Measurements from ENCODE around the gene ZNF772.

ZNF772 gene

GRCh38 chr19:57473646-57474045 is 3.7 kb downstream of the ZNF772 start:
- H3K36me3 ChIP-seq (replicated peaks; ENCODE audit: low read depth, low read length), result peaks cover 77% of the 10 kb centered on the region
- H3K9ac ChIP-seq (ENCODE audit: low read length), result no peak overlapping the region
- H3K4me2 ChIP-seq (ENCODE audit: low read length), result no peak overlapping the region
- H4K20me1 ChIP-seq (ENCODE audit: insufficient read depth, low read length), result no peaks in the 10 kb centered on the region
- H3K9me3 ChIP-seq (ENCODE audit: insufficient read depth, low read length), result peaks cover 49% of the 10 kb centered on the region
- no peaks in the 10 kb centered on the region for H3K27me3 ChIP-seq (ENCODE audit: low read depth, low read length)
- H3K27ac ChIP-seq (ENCODE audit: low read length), result no peak overlapping the region
- TF ChIP-seq CTCF (IDR thresholded peaks at IDR 0.05; ENCODE audit: low read depth, low read length) (no peak), EZH2phosphoT487 (IDR thresholded peaks at IDR 0.05; ENCODE audit: low read depth) (no peak)
- H3K4me1 ChIP-seq (ENCODE audit: low read length), result peaks cover 10% of the 10 kb centered on the region; the same call in 1 of the 2 replicates
- peaks cover 21% of the 10 kb centered on the region for H3K79me2 ChIP-seq (ENCODE audit: low read length)
- H2AFZ ChIP-seq (ENCODE audit: low read depth, low read length), result no peak overlapping the region
- no peak overlapping the region for H3K4me3 ChIP-seq (ENCODE audit: low read length)

- Histone ChIP-seq H3K4me3 (ENCODE audit: low read length) (no peak overlapping the region), H3K36me3 (replicated peaks; ENCODE audit: low read depth, low read length) (peaks cover 26% of the 10 kb centered on the region), H3K4me1 (ENCODE audit: low read length) (no peaks in the 10 kb centered on the region), H3K4me2 (ENCODE audit: low read length) (no peak overlapping the region), H3K27ac (ENCODE audit: low read length) (no peak overlapping the region), H2AFZ (ENCODE audit: low read depth, low read length) (no peak overlapping the region), H3K9me3 (ENCODE audit: insufficient read depth, low read length) (peaks cover 17% of the 10 kb centered on the region; the same call in 1 of the 2 replicates), H3K27me3 (ENCODE audit: low read depth, low read length) (no peaks in the 10 kb centered on the region), H4K20me1 (ENCODE audit: insufficient read depth, low read length) (no peaks in the 10 kb centered on the region), H3K79me2 (ENCODE audit: low read length) (0 out of 2 replicates have a peak, but pooled peaks cover 4% of the 10 kb centered on the region), H3K9ac (ENCODE audit: low read length) (no peak overlapping the region)
- no peak for TF ChIP-seq EZH2phosphoT487 (IDR thresholded peaks at IDR 0.05; ENCODE audit: low read depth)
Observed at GRCh38 chr19:57466489-57466888, 10.9 kb downstream of the ZNF772 start.

- H3K4me3 ChIP-seq (ENCODE audit: low read length), result no peak overlapping the region
- H2AFZ ChIP-seq (ENCODE audit: low read depth, low read length), result no peak overlapping the region
- H3K9me3 ChIP-seq (ENCODE audit: insufficient read depth, low read length), result peaks cover 13% of the 10 kb centered on the region; the same call in 1 of the 2 replicates
- no peak overlapping the region for H3K27ac ChIP-seq (ENCODE audit: low read length)
- H3K4me1 ChIP-seq (ENCODE audit: low read length), result no peaks in the 10 kb centered on the region
- H3K4me2 ChIP-seq (ENCODE audit: low read length), result no peak overlapping the region
- TF ChIP-seq EZH2phosphoT487 (IDR thresholded peaks at IDR 0.05; ENCODE audit: low read depth), result no peak
- peak; percentile 91 for TF ChIP-seq CTCF (IDR thresholded peaks at IDR 0.05; ENCODE audit: low read depth, low read length)
- peaks cover 20% of the 10 kb centered on the region for H3K36me3 ChIP-seq (replicated peaks; ENCODE audit: low read depth, low read length)
- no peaks in the 10 kb centered on the region for H3K27me3 ChIP-seq (ENCODE audit: low read depth, low read length)
- no peak overlapping the region for H3K9ac ChIP-seq (ENCODE audit: low read length)
- H3K79me2 ChIP-seq (ENCODE audit: low read length), result 0 out of 2 replicates have a peak, but pooled peaks cover 4% of the 10 kb centered on the region
- no peaks in the 10 kb centered on the region for H4K20me1 ChIP-seq (ENCODE audit: insufficient read depth, low read length)
Observed at GRCh38 chr19:57465680-57466381, 11.5 kb downstream of the ZNF772 start.

GRCh38 chr19:57452307-57452706 is 25.1 kb downstream of the ZNF772 start:
- Histone ChIP-seq H3K9me3 (ENCODE audit: insufficient read depth, low read length) (no peaks in the 10 kb centered on the region), H3K27ac (ENCODE audit: low read length) (no peak overlapping the region), H2AFZ (ENCODE audit: low read depth, low read length) (no peak overlapping the region), H4K20me1 (ENCODE audit: insufficient read depth, low read length) (no peaks in the 10 kb centered on the region), H3K4me2 (ENCODE audit: low read length) (no peak overlapping the region), H3K9ac (ENCODE audit: low read length) (no peak overlapping the region), H3K27me3 (ENCODE audit: low read depth, low read length) (no peaks in the 10 kb centered on the region), H3K79me2 (ENCODE audit: low read length) (no peaks in the 10 kb centered on the region; the same call in none of the 2 replicates), H3K4me1 (ENCODE audit: low read length) (no peaks in the 10 kb centered on the region), H3K4me3 (ENCODE audit: low read length) (no peak overlapping the region), H3K36me3 (replicated peaks; ENCODE audit: low read depth, low read length) (peaks cover 18% of the 10 kb centered on the region)
- TF ChIP-seq CTCF (IDR thresholded peaks at IDR 0.05; ENCODE audit: low read depth, low read length), result no peak
- TF ChIP-seq EZH2phosphoT487 (IDR thresholded peaks at IDR 0.05; ENCODE audit: low read depth), result no peak

Measured in OCI-LY3 (cell line).